Skeletal muscle cell (primary cell): ENCODE data around the gene KCNC1.

Experiments
- DNase-seq: peaks from one replicate; pipeline ENCODE4 v3.0.0-alpha.2; 2010; ENCODE audit warnings: low read depth
- H3K4me3 ChIP-seq: 2 replicates; pipeline ENCODE4 v1.5.1; 2011; ENCODE audit warnings: low read depth, mild to moderate bottlenecking, control low read depth, low read length, moderate library complexity

Gene KCNC1

DNA sequence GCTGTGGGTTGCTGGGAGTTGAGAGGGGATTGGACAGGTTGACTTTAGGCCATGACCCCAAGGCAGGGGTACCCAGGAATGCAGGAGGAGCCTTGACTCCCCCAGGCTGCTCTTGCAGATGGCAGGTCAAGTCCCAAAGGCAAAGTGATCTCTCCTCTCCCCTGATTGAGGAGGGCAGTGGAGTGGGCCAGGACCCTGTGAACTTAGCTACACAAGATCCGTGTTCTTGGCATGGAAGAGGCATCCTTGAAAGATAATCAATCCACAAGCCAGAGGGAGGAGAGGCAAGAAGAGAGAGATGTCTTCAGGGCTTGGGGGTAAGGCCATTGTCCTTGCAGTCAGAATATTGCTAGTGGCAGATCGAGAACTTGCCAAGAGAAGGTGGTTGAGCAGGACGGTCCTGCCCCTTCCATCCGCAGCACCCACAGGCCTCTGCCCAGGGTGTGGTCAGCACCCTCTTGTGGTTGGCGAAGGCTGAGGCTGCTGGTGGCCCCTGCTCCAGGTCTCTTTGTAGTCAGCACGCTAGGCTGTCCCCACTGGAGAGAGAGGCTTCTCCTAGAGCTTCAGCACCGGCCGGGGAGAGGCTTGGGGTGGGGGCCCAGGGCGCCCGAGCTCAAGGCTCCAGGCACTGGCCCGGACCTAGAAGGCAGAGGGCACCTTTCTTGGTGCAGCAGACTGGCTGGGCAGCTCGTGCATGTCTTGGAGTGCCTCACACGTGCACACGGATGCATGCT lies 45.4 kb downstream of the KCNC1 start:
- H3K4me3 ChIP-seq, result no peak overlapping the region
- DNase-seq, result no peak

DNA sequence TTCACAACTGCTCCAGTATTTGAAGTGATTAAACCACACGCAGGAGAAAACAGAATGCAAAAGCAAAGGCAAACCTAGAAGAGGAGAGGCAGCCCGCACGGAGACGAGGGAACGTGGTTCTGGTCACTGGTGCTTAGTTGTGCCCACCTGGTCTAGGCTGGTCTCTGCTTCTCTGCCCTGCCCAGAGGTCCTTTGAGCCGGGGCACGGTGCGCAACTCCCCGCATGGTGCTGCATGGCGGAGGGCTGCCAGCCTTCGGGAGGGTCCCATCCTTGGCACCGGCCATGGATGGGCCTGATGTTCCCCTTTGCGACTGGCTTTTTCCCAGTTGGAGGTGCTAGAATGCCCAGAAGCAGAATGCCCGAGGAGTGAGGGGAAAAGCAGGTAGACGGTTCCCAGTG lies 46.1 kb downstream of the KCNC1 start:
- H3K4me3 ChIP-seq, result no peak overlapping the region

DNA sequence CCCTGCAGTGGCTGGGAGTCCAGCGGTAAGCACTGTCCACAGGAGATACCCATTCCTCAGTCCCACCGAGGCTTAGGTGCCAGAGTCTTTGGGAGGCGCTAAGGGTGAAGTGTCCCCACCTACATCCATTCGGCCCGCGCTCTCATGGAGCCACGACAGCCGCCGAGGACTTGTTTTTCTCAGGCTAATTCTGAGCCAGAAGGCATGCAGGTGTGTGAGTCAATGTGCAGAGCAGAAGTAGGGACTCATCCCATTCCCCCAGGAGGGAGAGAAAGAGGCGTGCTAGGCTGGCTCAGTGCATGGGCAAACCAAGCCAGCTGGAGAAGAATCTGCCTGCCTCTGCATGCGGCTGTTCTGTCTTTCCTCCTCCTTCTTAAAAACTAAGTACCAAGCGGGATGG lies 46.6 kb downstream of the KCNC1 start:
- no peak for DNase-seq
- no peak overlapping the region for H3K4me3 ChIP-seq

More for the DNA sequence above, 46.1 kb downstream of the KCNC1 start:
- no peak for DNase-seq

DNA sequence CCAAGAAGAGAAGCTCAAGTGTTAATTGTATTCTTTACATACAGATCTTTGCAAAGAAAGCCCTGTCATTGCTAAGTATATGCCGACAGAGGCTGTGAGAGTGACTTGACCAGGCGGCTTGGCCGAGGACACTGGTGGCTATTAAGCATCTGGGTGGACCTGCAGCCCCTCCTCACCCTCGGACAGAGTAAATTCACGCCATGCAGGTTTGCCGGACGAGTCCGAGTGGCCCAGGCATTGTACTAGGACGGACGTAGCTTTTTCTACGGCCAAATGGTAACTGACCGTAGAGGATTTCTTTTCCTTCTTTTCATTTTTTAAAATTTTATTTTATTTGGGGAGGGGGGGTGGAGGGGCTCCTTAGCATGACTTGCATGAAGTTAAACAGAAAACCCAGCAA lies 47.0 kb downstream of the KCNC1 start:
- no peak overlapping the region for H3K4me3 ChIP-seq
- no peak for DNase-seq

DNA sequence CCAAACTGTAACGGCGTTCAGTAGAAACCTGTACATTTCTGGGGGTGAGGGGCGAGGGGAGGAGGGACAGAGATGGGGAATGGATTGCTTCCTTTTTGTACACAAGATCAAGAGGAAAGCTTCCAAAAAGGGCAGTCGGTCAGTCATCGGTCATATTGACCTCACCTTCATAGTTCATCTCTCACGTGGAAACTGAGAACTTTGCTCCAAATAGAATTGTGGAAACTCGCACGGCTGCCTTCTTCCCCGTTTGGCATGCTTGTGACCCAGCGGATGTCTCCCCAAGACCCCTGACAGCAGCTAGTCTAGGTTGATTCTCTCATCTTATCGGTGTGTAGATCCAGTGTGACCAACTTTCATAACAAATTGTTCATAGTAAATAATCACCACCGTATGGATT lies 47.6 kb downstream of the KCNC1 start:
- H3K4me3 ChIP-seq, result no peak overlapping the region
- DNase-seq, result no peak

DNA sequence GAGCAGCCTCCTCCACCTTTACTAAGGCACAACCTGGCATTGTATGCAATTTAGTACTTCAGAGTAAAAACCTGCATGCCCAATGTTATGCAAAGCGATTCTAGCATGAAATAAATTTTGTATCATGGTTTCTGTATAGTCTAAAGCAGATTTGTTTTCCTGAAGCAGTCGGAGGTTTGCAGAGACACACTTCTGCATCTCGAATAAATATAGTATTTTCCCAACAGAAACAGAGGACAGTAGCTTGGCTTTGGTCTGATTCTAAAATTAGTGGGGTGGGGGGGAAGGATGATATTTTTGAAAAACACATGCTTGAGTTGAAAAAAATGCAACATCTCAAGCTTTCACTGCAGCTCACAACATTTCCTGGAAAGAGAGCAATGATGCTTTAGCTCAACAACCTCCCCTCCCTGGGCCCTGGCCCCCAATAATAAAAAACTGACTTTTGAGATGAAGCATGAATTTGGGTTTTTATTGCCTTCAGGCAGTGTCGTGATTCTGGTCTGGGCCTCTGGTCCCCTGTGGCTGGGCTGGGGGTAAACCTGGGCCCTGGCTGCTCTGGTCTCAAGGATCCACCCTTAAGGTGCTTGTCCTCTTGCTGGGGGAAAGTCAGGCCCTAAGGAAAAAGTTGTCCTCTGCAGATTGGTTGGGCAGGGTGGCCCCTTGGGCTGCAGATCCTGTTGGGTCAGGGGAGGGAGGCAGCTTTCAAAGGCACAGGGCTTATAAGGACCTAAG lies 48.2 kb downstream of the KCNC1 start:
- no peak for DNase-seq
- no peak overlapping the region for H3K4me3 ChIP-seq

DNA sequence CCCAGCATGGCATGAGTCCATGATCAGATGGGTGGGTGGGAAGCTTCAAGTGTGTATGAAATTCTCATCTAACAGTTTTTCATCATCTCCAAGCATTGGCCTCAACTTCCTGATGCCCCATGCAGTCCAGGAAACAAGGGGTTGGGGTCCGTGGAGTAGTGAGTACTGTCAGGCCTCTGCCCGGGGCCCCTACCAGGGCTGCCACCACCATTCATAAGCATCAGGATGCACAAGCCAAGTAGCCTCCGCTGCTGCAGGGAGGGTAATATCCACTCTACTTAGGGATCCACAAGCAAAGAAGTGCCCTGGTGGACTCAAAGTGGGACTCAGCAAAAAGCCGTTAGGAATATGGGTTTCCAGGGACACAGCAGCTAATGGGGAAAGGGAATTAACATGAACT lies 49.3 kb downstream of the KCNC1 start:
- DNase-seq, result no peak
- H3K4me3 ChIP-seq, result no peak overlapping the region

DNA sequence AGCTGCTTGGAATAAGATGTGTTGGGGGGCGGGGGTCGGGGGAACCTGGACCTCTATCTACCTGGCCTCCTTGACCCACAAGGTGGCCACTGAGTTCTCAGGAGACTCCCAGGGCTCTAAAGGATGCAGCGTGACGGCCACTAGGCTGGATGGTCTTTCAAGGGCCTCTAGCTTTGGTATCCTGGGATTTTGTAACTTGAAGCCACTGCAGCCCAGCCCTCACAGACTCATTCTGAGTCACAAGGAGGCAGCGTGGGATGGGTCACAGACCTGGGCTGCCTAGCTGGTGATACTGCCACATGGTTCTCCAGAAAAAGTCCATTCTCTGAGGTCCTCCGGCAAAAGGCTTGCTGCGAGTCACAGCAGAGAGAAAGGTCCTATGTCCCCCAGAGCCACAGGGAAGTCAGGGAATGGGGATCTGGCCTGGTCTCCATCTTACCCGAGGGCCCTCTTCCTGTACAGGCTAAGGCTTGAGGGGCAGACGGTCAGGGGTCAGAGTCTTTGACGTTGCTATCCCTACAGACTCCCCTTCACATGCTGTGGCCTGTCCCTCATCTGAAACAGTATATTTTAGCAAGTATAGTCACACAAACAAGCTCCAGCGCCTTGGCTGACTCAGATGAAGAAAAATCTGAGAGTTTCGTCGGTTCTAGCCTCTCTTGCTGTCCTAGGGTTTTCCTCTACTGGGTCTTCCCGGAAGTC lies 52.4 kb downstream of the KCNC1 start:
- H3K4me3 ChIP-seq, result no peak overlapping the region
- peak; percentile 75 for DNase-seq

DNA sequence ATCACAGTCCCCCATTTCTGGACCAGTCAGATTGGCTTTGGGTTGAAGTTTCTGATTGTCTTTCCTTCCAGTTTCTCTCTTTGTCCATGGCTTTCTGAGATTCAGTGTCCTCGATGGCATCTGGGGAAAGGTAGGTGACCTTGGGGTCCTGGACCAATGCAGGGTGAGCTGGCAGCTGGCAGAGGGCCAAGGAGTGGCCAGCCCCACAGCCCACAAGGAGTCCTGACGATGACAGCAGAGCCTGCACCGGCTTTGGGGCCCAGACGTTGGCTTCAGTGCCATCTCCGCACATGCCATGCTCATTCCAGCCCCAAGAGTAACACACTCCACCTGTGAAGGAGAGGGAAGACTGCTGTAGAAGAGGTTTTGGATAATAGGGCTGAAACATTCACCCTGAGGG lies 53.5 kb downstream of the KCNC1 start:
- H3K4me3 ChIP-seq, result no peak overlapping the region
- no peak for DNase-seq

DNA sequence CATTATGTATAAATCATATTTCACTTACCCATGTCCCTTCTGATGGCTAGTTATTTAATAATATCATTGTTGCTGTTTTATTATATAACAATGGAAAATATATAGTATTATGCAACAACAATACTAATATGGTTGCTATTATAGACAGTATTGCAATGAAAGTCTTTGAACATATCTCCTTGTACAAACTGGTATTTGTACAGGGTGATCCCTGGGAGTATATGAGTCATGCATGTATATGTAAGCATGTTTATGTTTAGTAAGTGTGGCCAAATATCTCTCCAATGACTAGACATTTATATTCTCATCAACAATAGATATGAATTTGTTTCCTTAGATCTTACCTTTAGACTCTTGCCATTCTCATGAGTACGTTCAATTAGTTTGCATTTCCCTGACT lies 55.9 kb downstream of the KCNC1 start:
- DNase-seq, result peak; percentile 70
- H3K4me3 ChIP-seq, result no peak overlapping the region

DNA sequence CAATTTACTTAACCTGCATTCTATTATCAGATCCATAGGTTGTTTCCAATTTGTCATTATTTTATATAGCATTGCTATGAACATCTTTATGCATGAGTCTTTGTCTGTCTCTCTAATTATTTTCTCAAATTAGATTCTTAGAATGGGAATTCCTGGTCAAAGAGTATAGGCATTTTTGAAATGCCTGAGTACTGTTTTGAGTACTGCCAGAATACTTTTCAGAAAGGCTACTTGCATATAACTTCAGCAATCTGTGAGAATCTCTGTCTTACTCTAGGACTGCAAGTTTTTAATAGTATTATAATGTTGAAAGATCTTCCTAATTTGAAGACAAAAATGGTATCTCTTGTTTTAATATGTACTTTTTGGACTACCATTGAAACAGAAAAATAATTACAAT lies 56.6 kb downstream of the KCNC1 start:
- no peak overlapping the region for H3K4me3 ChIP-seq
- DNase-seq, result no peak

DNA sequence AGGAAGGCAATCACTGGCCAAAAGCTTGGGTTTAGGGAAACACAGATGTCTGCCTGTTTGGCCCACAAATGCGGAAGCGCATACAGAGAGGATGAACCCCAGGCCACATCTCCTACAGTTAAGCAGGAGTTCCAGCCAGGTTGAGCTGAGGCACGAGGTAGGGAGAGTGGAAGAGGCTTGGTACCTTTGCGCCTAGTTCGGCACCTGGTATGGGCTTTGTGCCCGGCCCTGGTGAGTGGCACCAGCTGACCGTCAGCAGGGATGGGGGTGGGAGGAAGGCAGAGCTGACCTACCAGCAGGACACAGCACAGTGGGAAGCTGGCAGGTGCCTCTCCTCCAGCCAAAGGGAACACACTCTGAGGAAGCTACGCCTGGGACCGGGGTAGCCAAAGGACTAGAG lies 57.6 kb downstream of the KCNC1 start:
- DNase-seq, result no peak

DNA sequence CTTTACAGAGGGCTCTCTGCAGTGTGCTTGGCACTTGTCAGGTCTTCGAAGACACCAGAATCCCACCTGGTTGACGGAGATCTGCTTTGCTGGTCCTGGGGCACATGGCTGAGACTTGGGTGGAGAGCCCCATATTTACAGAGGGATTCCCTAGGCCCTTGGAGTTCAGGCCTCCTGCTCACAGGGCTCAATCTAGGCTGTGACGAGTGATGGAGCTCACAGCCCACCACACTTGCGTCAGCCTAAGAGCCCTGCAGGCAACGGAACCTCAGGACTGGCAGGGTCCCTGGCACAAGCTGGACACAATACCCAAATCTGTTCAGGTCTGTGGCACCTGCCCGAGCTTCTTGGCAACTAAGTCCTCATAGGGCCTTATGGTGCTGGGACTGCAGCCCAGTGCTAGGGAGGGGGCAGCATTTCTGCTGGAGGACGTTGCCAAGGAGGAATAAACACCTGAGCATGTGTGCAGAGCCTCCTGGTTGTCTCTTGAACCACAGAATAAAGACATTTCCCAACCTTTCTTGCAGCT lies 59.1 kb downstream of the KCNC1 start:
- DNase-seq, result no peak
- no peak overlapping the region for H3K4me3 ChIP-seq

More for the DNA sequence above, 57.6 kb downstream of the KCNC1 start:
- H3K4me3 ChIP-seq, result no peak overlapping the region

DNA sequence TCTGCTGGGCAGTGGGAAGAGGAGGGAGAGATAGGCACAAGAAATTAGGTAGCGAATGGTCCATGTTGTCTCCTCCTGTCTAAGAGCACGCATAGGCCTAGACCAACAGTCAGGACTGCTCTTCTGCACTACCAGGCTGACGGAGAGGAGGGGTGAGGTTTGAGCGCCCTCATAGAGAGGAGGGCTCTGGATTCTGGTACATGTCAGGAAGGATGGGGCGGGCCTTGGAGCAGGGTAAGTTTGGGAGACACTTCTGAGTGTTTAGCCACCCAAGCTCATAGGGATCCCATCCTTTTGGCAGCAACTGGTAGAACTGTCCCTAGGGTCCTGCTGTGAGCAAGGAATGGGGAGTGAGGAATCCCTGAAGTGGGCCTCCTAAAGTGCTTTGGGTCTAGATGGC lies 60.4 kb downstream of the KCNC1 start:
- H3K4me3 ChIP-seq, result no peak overlapping the region
- no peak for DNase-seq

DNA sequence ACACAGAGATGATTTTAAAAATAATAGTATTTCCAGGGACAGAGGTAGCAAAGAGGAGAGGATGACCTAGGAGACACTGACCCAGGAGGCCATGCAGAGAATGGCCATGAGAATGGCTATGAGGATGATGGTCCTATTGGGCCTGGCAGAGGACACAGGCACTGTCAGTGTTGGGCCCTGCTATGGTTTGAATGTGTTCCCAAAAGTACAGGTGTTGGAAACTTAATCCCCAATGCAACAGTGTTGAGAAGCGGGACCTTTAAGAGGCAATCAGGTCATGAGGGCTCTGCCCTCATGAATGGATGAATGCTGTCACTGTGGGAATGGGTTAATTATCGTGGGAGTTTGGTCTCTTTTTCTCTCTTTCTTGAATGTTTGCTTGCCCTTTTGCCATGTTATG lies 61.6 kb downstream of the KCNC1 start:
- H3K4me3 ChIP-seq, result no peak overlapping the region
- no peak for DNase-seq

DNA sequence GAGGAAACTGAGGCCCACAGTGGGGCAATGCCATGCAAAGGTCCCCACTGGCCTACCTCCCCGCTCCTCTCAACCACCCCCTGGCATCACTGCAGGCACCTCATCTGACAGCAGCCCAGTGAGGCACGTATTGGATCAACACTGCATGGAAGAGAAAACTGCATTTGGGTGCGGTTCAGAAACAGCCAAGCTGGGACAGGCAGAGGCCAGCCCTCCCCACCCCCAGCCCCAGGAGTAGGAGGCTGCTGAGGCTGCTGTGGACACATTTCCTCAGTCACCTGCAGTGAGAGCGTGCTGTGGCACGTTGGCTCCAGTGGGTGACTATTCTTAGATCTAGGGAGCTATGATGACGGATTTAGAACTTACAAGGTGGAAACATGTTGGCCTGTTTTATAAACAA lies 63.7 kb downstream of the KCNC1 start:
- no peak overlapping the region for H3K4me3 ChIP-seq
- no peak for DNase-seq

DNA sequence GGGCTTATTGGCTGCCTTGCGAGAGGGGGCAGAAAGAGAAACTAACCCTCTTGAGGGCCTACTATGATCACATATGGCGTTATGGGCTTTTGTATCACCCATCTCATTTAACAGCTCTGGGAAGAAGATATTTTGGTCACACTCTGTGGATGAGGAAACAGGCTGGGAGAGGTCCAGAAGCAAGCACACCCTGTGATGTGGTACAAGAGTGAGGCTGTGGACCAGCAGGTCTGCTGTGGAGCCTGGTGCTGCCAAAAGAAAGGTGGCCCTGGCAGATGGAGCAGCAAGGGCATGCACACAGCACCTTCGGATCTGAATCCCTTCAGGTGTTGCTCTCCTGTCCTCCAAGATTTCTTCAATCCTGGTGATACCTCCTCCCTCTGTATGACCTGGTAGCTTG lies 64.1 kb downstream of the KCNC1 start:
- no peak for DNase-seq
- no peak overlapping the region for H3K4me3 ChIP-seq

DNA sequence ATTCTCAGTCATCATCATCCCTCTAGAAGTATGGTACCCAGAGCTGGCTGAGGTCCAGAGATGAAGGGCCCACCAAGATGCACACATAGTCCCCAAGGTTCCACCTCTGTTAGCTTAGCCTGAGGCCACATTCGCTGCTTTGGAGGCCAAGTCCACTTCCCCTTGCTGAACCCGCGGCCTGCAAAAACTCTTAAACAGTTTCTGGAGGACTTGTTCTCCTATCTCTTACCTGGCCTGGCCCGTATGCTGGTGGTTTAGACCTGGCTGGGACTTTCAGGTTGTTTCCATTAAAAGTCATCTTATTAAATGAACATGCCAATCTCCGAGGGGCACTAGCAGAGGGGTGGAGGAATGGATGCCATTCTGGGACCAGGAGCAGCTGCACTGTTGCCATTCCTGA lies 64.6 kb downstream of the KCNC1 start:
- no peak for DNase-seq
- no peak overlapping the region for H3K4me3 ChIP-seq

DNA sequence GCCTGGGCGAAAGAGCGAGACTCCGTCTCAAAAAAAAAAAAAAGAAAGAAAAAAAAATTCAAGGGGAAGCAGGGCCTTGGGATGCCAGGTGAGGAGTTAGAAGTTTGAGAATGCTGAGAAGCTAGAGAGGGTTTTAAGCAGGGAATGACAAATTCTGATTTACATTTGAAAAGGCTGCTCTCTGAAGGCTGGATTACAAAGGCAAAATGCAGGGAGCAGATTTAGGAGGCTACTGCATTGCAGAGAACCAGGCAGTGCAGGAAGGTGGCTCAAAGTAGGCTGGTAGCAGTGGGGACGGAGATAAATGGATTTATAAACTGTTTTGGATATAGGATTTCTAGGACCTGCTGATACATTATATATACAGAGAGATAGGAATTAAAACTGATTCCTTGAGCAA lies 66.6 kb downstream of the KCNC1 start:
- no peak for DNase-seq
- no peak overlapping the region for H3K4me3 ChIP-seq

DNA sequence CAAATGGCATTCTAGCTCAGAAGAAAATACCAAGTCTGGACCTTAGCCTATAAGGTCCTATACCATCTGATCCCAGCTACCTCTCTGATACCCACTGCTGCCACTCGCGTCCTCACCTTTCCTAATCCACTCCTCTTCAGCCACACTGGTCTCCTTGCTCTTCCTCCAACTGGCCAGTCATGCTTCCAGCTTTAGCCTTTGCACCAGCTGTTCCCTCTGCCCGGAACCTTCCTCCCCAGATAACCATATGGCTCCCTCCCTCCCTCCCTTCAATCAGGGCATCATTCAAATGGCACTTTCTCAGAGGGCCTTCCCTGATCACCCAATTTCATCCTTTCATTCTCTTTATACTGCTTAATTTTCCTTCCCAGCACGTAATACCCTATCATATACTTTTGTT lies 67.9 kb downstream of the KCNC1 start:
- H3K4me3 ChIP-seq, result no peak overlapping the region
- no peak for DNase-seq
